ENCODE results near the gene DOCK2.

DOCK2 gene

DNA sequence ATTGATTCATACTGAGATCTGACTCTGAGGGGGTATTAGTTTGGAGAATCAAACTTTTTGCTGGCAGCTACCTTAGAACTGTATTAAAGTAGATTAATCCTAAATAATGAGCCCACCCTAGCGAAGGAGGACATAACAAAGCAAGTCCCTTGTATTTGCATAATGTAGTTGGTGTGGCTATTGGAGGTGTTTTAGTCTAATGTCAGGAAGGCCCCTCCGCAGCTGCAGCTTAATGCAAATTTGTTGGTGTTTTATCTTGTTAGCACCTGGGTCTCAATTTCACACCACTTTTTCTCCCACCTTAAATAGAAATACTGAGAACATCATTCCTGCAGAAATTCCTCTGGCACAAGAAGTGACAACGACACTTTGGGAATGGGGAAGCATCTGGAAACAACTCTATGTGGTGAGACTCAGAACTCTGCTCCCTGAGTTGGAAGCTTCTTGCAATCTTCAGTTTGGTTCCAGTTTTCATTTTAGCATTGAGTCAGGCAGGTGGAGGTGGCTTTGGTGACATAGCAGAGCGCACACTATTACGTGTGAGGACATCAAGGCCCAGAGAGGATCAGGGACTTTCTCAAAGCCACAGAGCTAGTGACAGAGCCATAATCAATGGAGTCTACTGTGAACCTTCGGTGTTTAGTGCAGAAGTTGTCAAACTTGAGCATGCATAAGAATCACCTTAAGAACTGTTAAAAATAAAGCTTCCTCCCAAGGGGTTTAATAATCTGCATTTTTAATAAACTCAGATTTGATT, 33.9 kb downstream of the DOCK2 start:
- no peak overlapping the region for H3K18ac ChIP-seq (ENCODE audit: low read length)
- H3K4me1 ChIP-seq (ENCODE audit: control insufficient read depth in 2 of 2, insufficient read depth in 1 of 2, low read depth in 1 of 2, low read length in 2 of 2): peaks cover 0 to 3% of the 10 kb centered on the region in 2 donors
- H3K14ac ChIP-seq (ENCODE audit: low read length): no peak overlapping the region
- no peak overlapping the region for H2AFZ ChIP-seq (ENCODE audit: low read length)
- no peak overlapping the region for H2AK5ac ChIP-seq (ENCODE audit: low read depth, low read length)
- no peaks in the 10 kb centered on the region for H3K79me1 ChIP-seq (ENCODE audit: low read depth, low read length)
- H3K4me3 ChIP-seq (ENCODE audit: low read length in 2 of 2): no peak overlapping the region
- no peak overlapping the region for H3K27ac ChIP-seq (replicated peaks; ENCODE audit: low read length)
- no peak overlapping the region for H2BK120ac ChIP-seq (ENCODE audit: low read depth, low read length)
- no peak overlapping the region for H3K23ac ChIP-seq (ENCODE audit: low read depth, low read length, poor library complexity)
- H3K9ac ChIP-seq (ENCODE audit: low read depth, low read length, poor library complexity): no peak overlapping the region
- no peak overlapping the region for H4K8ac ChIP-seq (ENCODE audit: low read depth, low read length)
- no peak overlapping the region for H2BK15ac ChIP-seq (ENCODE audit: low read length)
- WGBS, 2 donors (ENCODE audit: extremely low coverage in 2 of 2, insufficient read length in 2 of 2, insufficient replicate concordance in 1 of 2): no CpG with 5 or more reads among the region's 6 CpGs
- H3K36me3 ChIP-seq (replicated peaks in 1 of 2; ENCODE audit: control insufficient read depth in 2 of 2, insufficient read depth in 2 of 2, low read length in 2 of 2): no peaks in the 10 kb centered on the region
- H2BK5ac ChIP-seq (ENCODE audit: low read length): no peak overlapping the region
- no peak overlapping the region for H3K4ac ChIP-seq (ENCODE audit: low read length)
- H2BK12ac ChIP-seq (ENCODE audit: low read length): no peak overlapping the region
- no peaks in the 10 kb centered on the region for H3K27me3 ChIP-seq (ENCODE audit: control insufficient read depth in 3 of 3, insufficient read depth in 3 of 3, low read depth in 1 of 3, low read length in 3 of 3)
- H4K91ac ChIP-seq (ENCODE audit: low read depth, low read length, poor library complexity): no peak overlapping the region
- no peak overlapping the region for H3K4me2 ChIP-seq (ENCODE audit: insufficient read depth, low read length, poor library complexity, severe bottlenecking)
- DNase-seq (ENCODE audit: low spot score): no peak
- no peaks in the 10 kb centered on the region for H3K9me3 ChIP-seq (replicated peaks in 1 of 2; ENCODE audit: control insufficient read depth in 2 of 2, insufficient read depth in 1 of 2, low read depth in 1 of 2, low read length in 2 of 2)

DNA sequence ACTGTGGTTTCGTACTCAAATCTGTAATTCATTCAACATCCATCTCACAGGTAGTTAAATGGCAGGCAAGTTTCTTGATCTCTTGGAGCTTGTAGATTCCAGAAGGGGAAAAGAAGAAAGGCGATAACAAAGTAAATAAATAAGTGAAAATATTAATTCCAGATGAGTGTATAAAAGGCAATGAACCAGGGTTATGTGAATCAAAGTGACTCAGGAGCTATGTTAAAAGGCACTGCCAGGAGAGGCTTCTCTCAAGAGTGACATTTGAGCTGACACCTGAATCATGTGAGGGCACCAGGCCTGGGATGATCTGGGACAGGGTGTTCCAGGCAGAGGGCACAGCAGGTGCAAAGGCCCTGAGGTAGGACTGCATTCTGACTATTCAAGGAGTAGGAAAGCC, 45.0 kb downstream of the DOCK2 start:
- H2BK12ac ChIP-seq (ENCODE audit: low read length): no peak overlapping the region
- H2AK5ac ChIP-seq (ENCODE audit: low read depth, low read length): no peak overlapping the region
- no peak overlapping the region for H2BK120ac ChIP-seq (ENCODE audit: low read depth, low read length)

DNA sequence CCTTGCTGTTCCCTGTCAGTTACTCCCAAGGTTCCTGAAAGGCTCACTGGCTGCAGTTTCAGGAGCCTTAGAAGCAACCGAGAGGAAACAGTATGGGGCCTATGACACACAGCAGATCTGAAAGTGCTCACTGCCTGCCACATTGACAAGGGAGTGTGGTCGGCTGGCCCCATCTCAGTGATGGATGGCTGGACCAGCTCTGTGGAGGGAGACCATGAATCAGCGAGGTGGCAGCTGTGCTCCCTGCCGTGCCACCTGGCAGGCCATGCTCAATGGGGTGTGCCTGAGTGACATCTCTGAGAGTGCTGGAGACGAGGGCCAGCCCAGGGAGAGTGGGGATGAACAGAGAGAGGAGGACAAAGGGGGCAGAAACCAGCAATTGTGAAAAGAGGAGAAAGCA, 49.1 kb downstream of the DOCK2 start:
- no peak overlapping the region for H3K23ac ChIP-seq (ENCODE audit: low read depth, low read length, poor library complexity)
- no peak for DNase-seq (ENCODE audit: low spot score)
- no peak overlapping the region for H4K91ac ChIP-seq (ENCODE audit: low read depth, low read length, poor library complexity)
- H3K4me1 ChIP-seq (ENCODE audit: control insufficient read depth in 2 of 2, insufficient read depth in 1 of 2, low read depth in 1 of 2, low read length in 2 of 2): peaks cover 0 to 2% of the 10 kb centered on the region in 2 donors
- no peak overlapping the region for H3K14ac ChIP-seq (ENCODE audit: low read length)
- no peaks in the 10 kb centered on the region for H3K36me3 ChIP-seq (replicated peaks in 1 of 2; ENCODE audit: control insufficient read depth in 2 of 2, insufficient read depth in 2 of 2, low read length in 2 of 2)
- no peak overlapping the region for H2BK15ac ChIP-seq (ENCODE audit: low read length)
- no peak overlapping the region for H4K8ac ChIP-seq (ENCODE audit: low read depth, low read length)
- no peak overlapping the region for H3K27ac ChIP-seq (replicated peaks; ENCODE audit: low read length)
- peak overlapping the region; percentile 28 for H3K18ac ChIP-seq (ENCODE audit: low read length)
- H2AK5ac ChIP-seq (ENCODE audit: low read depth, low read length): peak overlapping the region; percentile 33
- no peaks in the 10 kb centered on the region for H3K9me3 ChIP-seq (replicated peaks in 1 of 2; ENCODE audit: control insufficient read depth in 2 of 2, insufficient read depth in 1 of 2, low read depth in 1 of 2, low read length in 2 of 2)
- H3K27me3 ChIP-seq (ENCODE audit: control insufficient read depth in 3 of 3, insufficient read depth in 3 of 3, low read depth in 1 of 3, low read length in 3 of 3): no peaks in the 10 kb centered on the region
- H3K4ac ChIP-seq (ENCODE audit: low read length): no peak overlapping the region
- peak overlapping the region; percentile 78 for H3K9ac ChIP-seq (ENCODE audit: low read depth, low read length, poor library complexity)
- H2BK12ac ChIP-seq (ENCODE audit: low read length): no peak overlapping the region
- H2BK120ac ChIP-seq (ENCODE audit: low read depth, low read length): no peak overlapping the region
- no peak overlapping the region for H2AFZ ChIP-seq (ENCODE audit: low read length)
- no peak overlapping the region for H2BK5ac ChIP-seq (ENCODE audit: low read length)
- no peak overlapping the region for H3K4me3 ChIP-seq (ENCODE audit: low read length in 2 of 2)
- no peak overlapping the region for H3K4me2 ChIP-seq (ENCODE audit: insufficient read depth, low read length, poor library complexity, severe bottlenecking)
- no peaks in the 10 kb centered on the region for H3K79me1 ChIP-seq (ENCODE audit: low read depth, low read length)
- WGBS, 2 donors (ENCODE audit: extremely low coverage in 2 of 2, insufficient read length in 2 of 2, insufficient replicate concordance in 1 of 2): no CpG with 5 or more reads among the region's 5 CpGs

More for the DNA sequence above, 45.0 kb downstream of the DOCK2 start:
- Histone ChIP-seq H3K79me1 (ENCODE audit: low read depth, low read length) (no peaks in the 10 kb centered on the region), H2AFZ (ENCODE audit: low read length) (no peak overlapping the region), H3K4ac (ENCODE audit: low read length) (no peak overlapping the region), H3K14ac (ENCODE audit: low read length) (no peak overlapping the region), H2BK15ac (ENCODE audit: low read length) (no peak overlapping the region), H2BK5ac (ENCODE audit: low read length) (no peak overlapping the region), H3K18ac (ENCODE audit: low read length) (no peak overlapping the region), H3K4me2 (ENCODE audit: insufficient read depth, low read length, poor library complexity, severe bottlenecking) (no peak overlapping the region), H3K9ac (ENCODE audit: low read depth, low read length, poor library complexity) (no peak overlapping the region), H3K9me3 (replicated peaks in 1 of 2; ENCODE audit: control insufficient read depth in 2 of 2, insufficient read depth in 1 of 2, low read depth in 1 of 2, low read length in 2 of 2) (no peaks in the 10 kb centered on the region), H3K27me3 (ENCODE audit: control insufficient read depth in 3 of 3, insufficient read depth in 3 of 3, low read depth in 1 of 3, low read length in 3 of 3) (peaks cover 0 to 6% (median 0%) of the 10 kb centered on the region in 3 experiments), H3K23ac (ENCODE audit: low read depth, low read length, poor library complexity) (no peak overlapping the region), H3K36me3 (replicated peaks in 1 of 2; ENCODE audit: control insufficient read depth in 2 of 2, insufficient read depth in 2 of 2, low read length in 2 of 2) (no peaks in the 10 kb centered on the region), H4K8ac (ENCODE audit: low read depth, low read length) (no peak overlapping the region), H3K4me3 (ENCODE audit: low read length in 2 of 2) (no peak overlapping the region), H4K91ac (ENCODE audit: low read depth, low read length, poor library complexity) (no peak overlapping the region), H3K4me1 (ENCODE audit: control insufficient read depth in 2 of 2, insufficient read depth in 1 of 2, low read depth in 1 of 2, low read length in 2 of 2) (peaks cover 0 to 2% of the 10 kb centered on the region in 2 donors), H3K27ac (replicated peaks; ENCODE audit: low read length) (no peak overlapping the region)
- no peak for DNase-seq (ENCODE audit: low spot score)
- WGBS, 2 donors (ENCODE audit: extremely low coverage in 2 of 2, insufficient read length in 2 of 2, insufficient replicate concordance in 1 of 2): no CpG with 5 or more reads among the region's 2 CpGs

DNA sequence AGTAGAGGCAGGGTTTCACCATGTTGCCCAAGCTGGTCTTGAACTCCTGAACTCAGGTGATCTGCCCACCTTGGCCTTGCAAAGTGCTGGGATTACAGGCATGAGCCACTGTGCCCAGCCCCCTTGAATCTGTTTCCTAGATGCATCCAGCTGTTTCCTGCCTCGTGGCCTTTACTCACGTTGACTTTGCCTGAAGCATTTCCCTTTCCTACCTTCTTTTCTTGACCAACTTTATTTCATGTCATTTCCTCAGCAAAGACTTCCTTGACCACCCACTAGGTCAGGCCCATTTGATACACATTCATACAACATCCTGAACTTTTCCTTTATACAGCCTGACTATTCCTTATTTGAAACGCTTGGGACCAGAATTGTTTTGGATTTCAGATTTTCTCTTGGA, 51.0 kb downstream of the DOCK2 start:
- no peaks in the 10 kb centered on the region for H3K79me1 ChIP-seq (ENCODE audit: low read depth, low read length)
- no peak overlapping the region for H4K8ac ChIP-seq (ENCODE audit: low read depth, low read length)
- no peak overlapping the region for H2BK120ac ChIP-seq (ENCODE audit: low read depth, low read length)
- no peak overlapping the region for H2AK5ac ChIP-seq (ENCODE audit: low read depth, low read length)
- no peak overlapping the region for H3K14ac ChIP-seq (ENCODE audit: low read length)
- no peak for DNase-seq (ENCODE audit: low spot score)
- H3K36me3 ChIP-seq (replicated peaks in 1 of 2; ENCODE audit: control insufficient read depth in 2 of 2, insufficient read depth in 2 of 2, low read length in 2 of 2): no peaks in the 10 kb centered on the region
- H2BK5ac ChIP-seq (ENCODE audit: low read length): no peak overlapping the region
- no peak overlapping the region for H4K91ac ChIP-seq (ENCODE audit: low read depth, low read length, poor library complexity)
- H3K18ac ChIP-seq (ENCODE audit: low read length): no peak overlapping the region
- peaks cover 0 to 2% of the 10 kb centered on the region in 2 donors for H3K4me1 ChIP-seq (ENCODE audit: control insufficient read depth in 2 of 2, insufficient read depth in 1 of 2, low read depth in 1 of 2, low read length in 2 of 2)
- no peak overlapping the region for H3K4me3 ChIP-seq (ENCODE audit: low read length in 2 of 2)
- no peak overlapping the region for H2BK15ac ChIP-seq (ENCODE audit: low read length)
- H3K4me2 ChIP-seq (ENCODE audit: insufficient read depth, low read length, poor library complexity, severe bottlenecking): no peak overlapping the region
- H2AFZ ChIP-seq (ENCODE audit: low read length): no peak overlapping the region
- no peaks in the 10 kb centered on the region for H3K9me3 ChIP-seq (replicated peaks in 1 of 2; ENCODE audit: control insufficient read depth in 2 of 2, insufficient read depth in 1 of 2, low read depth in 1 of 2, low read length in 2 of 2)
- H3K27ac ChIP-seq (replicated peaks; ENCODE audit: low read length): no peak overlapping the region
- H3K23ac ChIP-seq (ENCODE audit: low read depth, low read length, poor library complexity): no peak overlapping the region
- WGBS, 2 donors (ENCODE audit: extremely low coverage in 2 of 2, insufficient read length in 2 of 2, insufficient replicate concordance in 1 of 2): no CpG with 5 or more reads among the region's 3 CpGs
- H3K9ac ChIP-seq (ENCODE audit: low read depth, low read length, poor library complexity): no peak overlapping the region
- no peak overlapping the region for H2BK12ac ChIP-seq (ENCODE audit: low read length)
- H3K4ac ChIP-seq (ENCODE audit: low read length): no peak overlapping the region
- no peaks in the 10 kb centered on the region for H3K27me3 ChIP-seq (ENCODE audit: control insufficient read depth in 3 of 3, insufficient read depth in 3 of 3, low read depth in 1 of 3, low read length in 3 of 3)

Data from neuronal stem cell (in vitro differentiated cells).